Stimulated activated CD8-positive, alpha-beta memory T cell treated with anti-CD3 and anti-CD28 coated beads, Interleukin-4, amount 100 ng/mL, for 24 hours (primary cell): ENCODE measurements around the gene CTXN3.

Experiments used
- DNase-seq: peaks from one replicate; pipeline ENCODE4 v3.0.0-alpha.2; 2020; ENCODE audit warnings: low read depth

The CTXN3 gene

DNA sequence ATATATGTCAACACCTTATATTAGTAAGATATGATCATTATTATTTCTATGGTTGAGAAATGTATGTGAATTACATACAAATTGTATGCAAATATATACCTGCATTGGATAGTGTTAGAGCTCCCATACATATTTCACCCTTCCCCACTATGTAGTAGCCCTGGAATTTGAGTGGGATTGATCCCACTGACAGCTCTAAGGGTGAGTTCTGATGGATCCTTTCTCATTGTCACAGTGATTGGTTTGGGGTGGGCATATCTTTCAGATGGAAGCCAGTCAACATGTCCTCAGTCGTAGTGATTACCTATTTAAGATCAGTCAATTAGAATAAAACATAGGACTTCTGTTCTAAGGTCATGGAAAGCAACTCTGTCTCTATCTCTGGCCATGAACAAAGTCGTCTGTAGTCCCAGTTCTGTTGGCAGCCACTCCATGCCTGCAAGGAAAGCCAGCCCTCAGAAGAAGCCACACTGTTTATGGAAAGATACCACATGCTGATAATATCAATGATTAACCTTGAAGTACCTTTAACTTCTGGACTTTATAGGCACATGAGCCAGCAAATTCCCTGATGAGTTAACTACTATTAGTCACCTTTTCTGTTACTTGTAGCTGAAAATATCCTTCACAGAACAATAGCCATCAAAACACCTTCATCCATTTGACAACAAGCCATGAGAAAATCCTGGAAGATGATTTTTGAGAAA lies 49.2 kb downstream of the CTXN3 start:
- no peak for DNase-seq

DNA sequence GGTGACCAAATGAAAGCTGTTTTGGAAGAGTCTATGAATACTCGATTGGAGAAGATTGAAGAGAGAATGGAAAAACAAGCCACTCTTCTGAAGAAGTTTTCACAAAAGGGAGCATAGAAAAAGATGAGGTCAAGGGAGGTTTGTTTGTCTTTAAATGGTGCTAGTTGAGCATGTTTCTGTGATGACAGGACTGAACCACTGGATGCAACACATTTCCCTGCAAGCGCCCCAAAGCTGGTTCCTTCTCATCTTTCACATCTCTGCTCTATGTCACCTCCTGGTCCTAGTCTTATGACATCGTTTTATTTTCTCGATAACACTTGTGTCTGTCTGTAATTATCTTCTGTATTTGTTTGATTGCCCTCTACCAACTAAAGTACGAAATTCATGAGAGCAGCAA lies 50.5 kb downstream of the CTXN3 start:
- DNase-seq = no peak

DNA sequence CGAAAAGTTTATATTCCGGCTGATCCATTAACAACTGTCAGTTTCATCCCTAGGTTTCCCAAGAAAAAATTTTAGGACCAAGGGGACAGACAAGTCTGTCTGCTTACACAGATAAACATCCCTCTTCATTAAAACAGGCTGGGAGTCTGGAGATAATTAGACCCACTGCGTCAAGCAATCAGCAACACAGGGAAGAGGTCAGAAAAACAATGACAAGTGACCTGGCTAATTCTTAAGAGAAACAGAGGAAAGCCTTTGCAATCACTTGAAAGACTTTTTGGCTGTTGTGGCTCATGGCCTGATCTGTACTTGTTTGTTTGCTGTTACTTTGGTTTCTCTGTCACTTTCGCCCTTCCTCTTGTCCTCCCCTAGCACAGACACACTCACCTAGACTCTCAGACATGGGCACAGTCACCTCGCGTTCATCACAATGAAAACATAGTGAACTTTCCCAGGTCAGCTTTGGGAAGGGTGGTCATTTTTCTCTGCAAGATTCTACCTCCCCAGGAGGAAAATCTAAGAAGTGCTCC lies 51.4 kb downstream of the CTXN3 start:
- DNase-seq = no peak

DNA sequence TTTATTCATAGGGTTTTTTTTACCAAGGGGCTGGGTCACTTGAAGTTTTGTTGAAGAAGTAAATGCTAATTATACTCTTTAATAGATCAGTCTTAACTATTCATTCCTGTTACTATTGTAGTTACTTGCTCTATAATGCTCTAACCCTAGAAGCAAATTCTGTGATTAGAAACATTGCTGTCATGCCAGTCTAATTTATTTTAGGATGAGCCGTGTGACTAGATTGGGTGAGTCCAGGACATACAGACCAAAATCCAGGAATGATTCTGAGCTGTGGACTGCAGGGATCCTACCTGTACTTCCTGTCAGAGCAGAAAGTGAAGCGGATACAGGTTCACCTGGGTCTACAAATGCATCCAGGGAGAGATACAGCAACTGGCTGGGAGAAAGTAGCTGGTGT lies 53.6 kb downstream of the CTXN3 start:
- no peak for DNase-seq

DNA sequence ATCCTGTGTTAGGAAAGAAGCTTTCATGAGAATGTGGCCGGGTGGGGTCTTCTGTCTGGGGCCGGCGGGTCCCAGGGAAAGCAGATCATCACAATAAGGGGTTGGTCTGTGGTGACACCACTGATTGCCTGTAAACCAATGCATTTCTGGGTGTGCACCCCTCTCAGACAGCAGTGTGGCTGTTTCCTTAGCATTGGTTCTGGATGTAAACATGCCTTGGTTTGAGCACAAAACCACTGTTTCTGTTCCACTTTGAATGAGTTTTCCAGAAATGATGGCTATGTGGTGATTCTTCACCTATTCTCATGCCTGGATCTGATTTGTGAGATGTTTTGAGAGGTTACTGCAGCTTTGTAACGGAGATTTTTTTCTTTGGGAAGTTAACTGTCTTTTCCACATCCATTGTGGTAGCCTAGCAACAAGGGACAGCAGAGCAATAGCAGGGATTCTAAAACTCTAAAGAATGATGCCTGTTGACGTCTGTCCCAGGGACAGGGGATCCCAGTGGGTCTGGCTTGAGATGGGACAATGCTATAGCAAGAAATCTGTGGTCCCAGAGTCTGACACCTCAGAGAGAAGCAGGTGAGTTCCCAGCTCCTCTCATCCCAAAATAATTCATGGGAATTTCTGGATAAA lies 54.2 kb downstream of the CTXN3 start, which contains the start of gene CCDC192:
Gene CCDC192, plus strand, starts transcription at position 466 of the 636 bp plus-strand sequence. Its CDS starts 55 bp downstream, at position 521.
- DNase-seq = no peak

DNA sequence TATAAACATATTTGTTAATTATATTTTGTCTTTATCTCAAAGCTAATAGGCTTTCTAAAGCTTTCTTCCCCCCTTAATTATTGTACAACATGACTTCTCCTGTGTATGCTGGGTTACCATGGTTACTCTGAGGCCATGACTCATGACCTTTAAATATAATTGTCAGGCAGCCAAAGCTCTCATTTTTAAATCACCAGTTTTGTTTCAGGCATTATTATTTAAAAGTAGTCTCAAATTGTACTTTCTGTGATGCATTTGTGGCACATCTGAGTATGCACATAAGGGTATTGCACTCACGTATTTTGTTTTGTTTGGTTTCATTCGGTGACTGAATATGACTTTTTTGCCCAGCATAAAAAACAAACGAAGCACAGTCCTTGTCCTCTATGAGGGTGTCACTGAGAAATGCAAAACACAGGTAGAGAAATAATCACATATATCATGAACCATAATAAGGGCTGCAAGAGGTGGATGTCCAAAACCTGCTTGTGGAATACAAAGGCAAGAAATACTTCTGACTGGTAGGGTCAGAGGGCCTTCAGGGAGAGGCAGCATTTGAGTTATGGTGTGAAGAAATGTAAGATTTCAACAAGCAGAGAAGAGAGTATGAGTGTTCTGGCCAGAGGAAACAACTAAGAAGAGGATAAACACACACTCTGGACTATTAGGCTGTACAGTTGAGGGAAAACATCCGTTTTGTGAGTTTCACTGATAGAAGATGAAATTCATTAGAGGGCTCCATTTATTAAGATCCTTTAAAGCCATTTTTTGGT lies 56.4 kb downstream of the CTXN3 start:
- no peak for DNase-seq

DNA sequence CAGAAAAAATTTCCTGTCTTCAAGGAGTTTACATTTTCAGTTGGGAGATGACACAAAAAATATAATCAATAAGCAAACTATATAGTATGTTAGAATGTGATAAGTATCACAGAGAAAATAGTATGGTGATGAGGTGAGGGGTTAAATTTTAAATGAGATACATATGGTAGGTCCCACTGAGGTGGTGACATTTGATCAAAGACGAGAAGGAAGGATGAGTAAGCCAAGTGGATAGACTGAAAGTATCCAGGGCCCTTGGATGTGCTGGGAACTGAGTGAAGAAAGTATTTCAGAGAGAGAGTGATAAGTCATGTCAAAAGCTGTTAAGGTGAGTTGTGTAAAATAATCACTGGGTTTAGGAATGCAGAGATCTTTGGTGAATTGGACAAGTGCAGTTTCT lies 57.8 kb downstream of the CTXN3 start:
- DNase-seq = no peak

DNA sequence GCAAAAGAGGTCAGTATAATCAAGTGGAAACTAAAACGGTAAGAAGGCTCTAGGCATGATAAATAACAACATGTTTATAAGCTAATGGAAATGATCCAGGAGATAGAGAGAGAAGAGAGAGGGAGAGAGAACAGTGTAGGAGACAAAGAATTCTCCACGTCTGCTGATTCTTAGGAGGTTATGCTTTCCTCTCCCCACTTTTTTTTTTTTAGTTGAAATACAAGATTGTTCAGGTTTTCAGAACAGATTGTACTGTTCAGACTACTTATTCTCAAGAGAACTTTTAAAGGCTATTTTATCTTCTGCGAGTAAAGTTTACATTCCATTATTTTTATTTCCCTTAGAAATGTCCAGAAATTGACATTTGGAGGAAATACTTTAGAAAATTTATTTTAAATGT lies 58.3 kb downstream of the CTXN3 start:
- no peak for DNase-seq
